Psoas muscle (tissue), 8 donors: ENCODE results near the gene DIAPH1. TPM values are rescaled to one million over a fixed set of nuclear protein-coding genes. Genes with fewer than 3 reads are reported as not detected.

Source experiments
- ATAC-seq, 4 donors: fragments of 200-7000 bp; cut with Tn5 transposase; one replicate each; pipeline ENCODE4 v1.9.1; 2020; ENCODE audit warnings: moderate library complexity in 3 of 4, mild to moderate bottlenecking in 2 of 4
- DNase-seq, 2 donors: peaks; one replicate each; pipeline ENCODE4 v3.0.0-alpha.2; 2020
- H3K27ac ChIP-seq: fragments of 200-600 bp; one replicate; pipeline ENCODE4 v1.8.0; 2022
- H3K27me3 ChIP-seq, 3 donors: fragments of 200-600 bp in 1 of 3; one replicate each; pipeline versions ENCODE4 v1.6.1 to v1.8.0; 2013 to 2022; ENCODE audit warnings: low read length in 2 of 3, mild to moderate bottlenecking in 2 of 3, moderate library complexity in 1 of 3; ENCODE audit not compliant: insufficient read depth in 3 of 3
- H3K36me3 ChIP-seq, 2 donors: fragments of 200-600 bp in 1 of 2; one replicate each; pipeline versions ENCODE4 v1.6.1 to v1.8.0; 2013 to 2022; ENCODE audit warnings: low read depth in 1 of 2, mild to moderate bottlenecking in 1 of 2, moderate library complexity in 1 of 2; ENCODE audit not compliant: insufficient read depth in 1 of 2
- H3K4me1 ChIP-seq: fragments of 200-600 bp; one replicate; pipeline ENCODE4 v1.8.0; 2022
- H3K4me3 ChIP-seq: fragments of 200-600 bp; one replicate; pipeline ENCODE4 v1.8.0; 2022; ENCODE audit warnings: mild to moderate bottlenecking
- H3K9me3 ChIP-seq: fragments of 200-600 bp; one replicate; pipeline ENCODE4 v1.8.0; 2022
- WGBS, 3 donors: extraction: QIAGEN DNeasy Blood & Tissue Kit; methylation state at CpG; one replicate each; pipeline versions ENCODE4 v1.1.6 to v1.1.7; 2013; 5-methylcytosine and 5-hydroxymethylcytosine counted together
- intact Hi-C, 2 donors: fragments of 100-400 bp; cut with DNase I; formaldehyde crosslinking; loops; one replicate each; pipeline versions ENCODE4 v1.11.0 to v1.14.2; 2022
- polyA plus RNA-seq, 3 donors: library from polyadenylated mRNA; stranded (reverse); fragments of 200-250 nt; gene quantifications; one replicate each; pipeline ENCODE4 v1.2.3, GENCODE V29; 2013
- total RNA-seq, 4 donors: library from RNA; stranded (reverse); fragmentation: NEBNext Ultra II Directional in 2 of 4; extraction: Animal tissue kit (Norgen Biotek cat#: 25700) in 2 of 4; gene quantifications; one replicate each; pipeline versions ENCODE4 v1.2.1 to v1.2.4, GENCODE V29; 2021 to 2023
- TF ChIP-seq, protein P1 (sequence below): fragments of 200-600 bp; IDR thresholded peaks from one replicate; pipeline ENCODE4 v1.8.0; 2022; ENCODE audit warnings: antibody characterized with exemption
- donor health status: healthy with polysubstance abuse.
- donor health status: DM: no; HTN: no; CAD: no; lungs with moderate emphysema.
- donor health status: Bipolar disorder and iron deficiency.
- donor health status: healthy.
- donor health status: DM: yes; HTN: yes; CAD: no.
- donor health status: DM: no; HTN: no; CAD: no.
- donor health status: DM: no; HTN: no; CAD: no.
- donor health status: DM: yes; HTN: yes; CAD: no.

Gene DIAPH1
- total and polyA plus RNA-seq, 7 donors, result 93.1 to 217 (median 137) TPM

DNA sequence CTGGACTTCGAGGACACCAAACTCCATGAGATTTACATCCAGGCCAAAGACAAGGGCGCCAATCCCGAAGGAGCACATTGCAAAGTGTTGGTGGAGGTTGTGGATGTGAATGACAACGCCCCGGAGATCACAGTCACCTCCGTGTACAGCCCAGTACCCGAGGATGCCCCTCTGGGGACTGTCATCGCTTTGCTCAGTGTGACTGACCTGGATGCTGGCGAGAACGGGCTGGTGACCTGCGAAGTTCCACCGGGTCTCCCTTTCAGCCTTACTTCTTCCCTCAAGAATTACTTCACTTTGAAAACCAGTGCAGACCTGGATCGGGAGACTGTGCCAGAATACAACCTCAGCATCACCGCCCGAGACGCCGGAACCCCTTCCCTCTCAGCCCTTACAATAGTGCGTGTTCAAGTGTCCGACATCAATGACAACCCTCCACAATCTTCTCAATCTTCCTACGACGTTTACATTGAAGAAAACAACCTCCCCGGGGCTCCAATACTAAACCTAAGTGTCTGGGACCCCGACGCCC, 141.7 kb downstream of the DIAPH1 start:
- Histone ChIP-seq H3K4me1 (peaks cover 38% of the 10 kb centered on the region), H3K27ac (no peak overlapping the region), H3K36me3 (no peaks in the 10 kb centered on the region), H3K4me3 (peak overlapping the region; percentile 77), H3K9me3 (no peaks in the 10 kb centered on the region), H3K27me3 (peaks cover 0 to 6% (median 0%) of the 10 kb centered on the region in 3 donors)
- no peak for DNase-seq
- intact Hi-C loops, result loop anchor here (5.0 kb wide), 2 partner anchors 35 to 45 kb away; partner anchors contain the start of gene PCDHGA12 (in 1 of the 2)
- 14 to 23% (median 17%) methylated on average over 24 of the region's 24 CpGs for WGBS, 3 donors
- TF ChIP-seq, protein P1, sequence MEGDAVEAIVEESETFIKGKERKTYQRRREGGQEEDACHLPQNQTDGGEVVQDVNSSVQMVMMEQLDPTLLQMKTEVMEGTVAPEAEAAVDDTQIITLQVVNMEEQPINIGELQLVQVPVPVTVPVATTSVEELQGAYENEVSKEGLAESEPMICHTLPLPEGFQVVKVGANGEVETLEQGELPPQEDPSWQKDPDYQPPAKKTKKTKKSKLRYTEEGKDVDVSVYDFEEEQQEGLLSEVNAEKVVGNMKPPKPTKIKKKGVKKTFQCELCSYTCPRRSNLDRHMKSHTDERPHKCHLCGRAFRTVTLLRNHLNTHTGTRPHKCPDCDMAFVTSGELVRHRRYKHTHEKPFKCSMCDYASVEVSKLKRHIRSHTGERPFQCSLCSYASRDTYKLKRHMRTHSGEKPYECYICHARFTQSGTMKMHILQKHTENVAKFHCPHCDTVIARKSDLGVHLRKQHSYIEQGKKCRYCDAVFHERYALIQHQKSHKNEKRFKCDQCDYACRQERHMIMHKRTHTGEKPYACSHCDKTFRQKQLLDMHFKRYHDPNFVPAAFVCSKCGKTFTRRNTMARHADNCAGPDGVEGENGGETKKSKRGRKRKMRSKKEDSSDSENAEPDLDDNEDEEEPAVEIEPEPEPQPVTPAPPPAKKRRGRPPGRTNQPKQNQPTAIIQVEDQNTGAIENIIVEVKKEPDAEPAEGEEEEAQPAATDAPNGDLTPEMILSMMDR, result no peak
- ATAC-seq, result no peak

DNA sequence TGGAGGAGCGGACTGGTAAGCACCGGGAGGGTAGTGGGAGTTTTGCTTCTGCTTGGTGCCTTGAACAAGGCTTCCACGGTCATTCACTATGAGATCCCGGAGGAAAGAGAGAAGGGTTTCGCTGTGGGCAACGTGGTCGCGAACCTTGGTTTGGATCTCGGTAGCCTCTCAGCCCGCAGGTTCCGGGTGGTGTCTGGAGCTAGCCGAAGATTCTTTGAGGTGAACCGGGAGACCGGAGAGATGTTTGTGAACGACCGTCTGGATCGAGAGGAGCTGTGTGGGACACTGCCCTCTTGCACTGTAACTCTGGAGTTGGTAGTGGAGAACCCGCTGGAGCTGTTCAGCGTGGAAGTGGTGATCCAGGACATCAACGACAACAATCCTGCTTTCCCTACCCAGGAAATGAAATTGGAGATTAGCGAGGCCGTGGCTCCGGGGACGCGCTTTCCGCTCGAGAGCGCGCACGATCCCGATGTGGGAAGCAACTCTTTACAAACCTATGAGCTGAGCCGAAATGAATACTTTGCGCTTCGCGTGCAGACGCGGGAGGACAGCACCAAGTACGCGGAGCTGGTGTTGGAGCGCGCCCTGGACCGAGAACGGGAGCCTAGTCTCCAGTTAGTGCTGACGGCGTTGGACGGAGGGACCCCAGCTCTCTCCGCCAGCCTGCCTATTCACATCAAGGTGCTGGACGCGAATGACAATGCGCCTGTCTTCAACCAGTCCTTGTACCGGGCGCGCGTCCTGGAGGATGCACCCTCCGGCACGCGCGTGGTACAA, 142.5 kb downstream of the DIAPH1 start:
- Histone ChIP-seq H3K36me3 (no peaks in the 10 kb centered on the region), H3K9me3 (no peaks in the 10 kb centered on the region), H3K27ac (peak overlapping the region; percentile 81), H3K4me1 (peaks cover 38% of the 10 kb centered on the region), H3K4me3 (peak overlapping the region; percentile 77), H3K27me3 (peaks cover 0 to 6% (median 0%) of the 10 kb centered on the region in 3 donors)
- intact Hi-C loops, result loop anchor here (5.0 kb wide), 2 partner anchors 36 to 44 kb away; partner anchors contain the start of gene PCDHGA12 (in 1 of the 2)
- WGBS, 3 donors, result 0 to 1% (median 1%) methylated on average over 58 of the region's 58 CpGs
- TF ChIP-seq, protein P1, result no peak
- peak; percentile 52 to 73 (median 58) for ATAC-seq
- peak; percentile 73 to 84 for DNase-seq

DNA sequence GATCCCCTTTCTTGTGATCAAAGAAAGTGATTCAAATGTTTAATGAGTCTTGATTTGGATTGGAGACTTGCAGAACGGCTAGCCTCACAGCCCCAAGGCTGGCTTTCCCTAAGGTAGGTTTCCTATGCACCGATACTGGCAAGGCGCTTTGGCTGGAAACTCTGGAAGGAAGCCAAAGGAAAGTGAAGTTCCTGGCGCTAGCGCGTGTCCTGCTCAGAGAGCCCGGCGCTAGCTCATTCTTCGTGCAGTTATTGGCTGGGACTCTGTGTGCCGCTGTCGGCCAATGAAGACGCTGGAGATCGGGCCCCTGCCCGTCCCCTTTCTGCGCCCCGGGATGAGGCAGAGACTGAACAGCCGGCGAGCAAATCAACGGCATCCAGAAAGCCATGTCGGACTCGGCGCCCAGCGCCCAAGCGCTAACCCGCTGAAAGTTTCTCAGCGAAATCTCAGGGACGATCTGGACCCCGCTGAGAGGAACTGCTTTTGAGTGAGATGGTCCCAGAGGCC, 143.1 kb downstream of the DIAPH1 start, which contains the start of gene PCDHGC3:
Gene PCDHGC3 (plus strand): TSS at position 342 of the 507 bp plus-strand sequence. CDS start 151 bp downstream, at position 493.
- Histone ChIP-seq H3K27ac (peak within 1 kb of the TSS; percentile 81), H3K36me3 (no peaks in the 10 kb centered on the region), H3K4me1 (peaks cover 38% of the 10 kb centered on the region), H3K4me3 (peak within 1 kb of the TSS; percentile 77), H3K27me3 (peaks cover 0 to 6% (median 0%) of the 10 kb centered on the region in 3 donors), H3K9me3 (no peaks in the 10 kb centered on the region)
- 1% methylated on average over 27 to 28 of the region's 28 CpGs for WGBS, 3 donors
- intact Hi-C loops, result loop anchor here (2.0 to 5.0 kb wide), 3 partner anchors 37 to 49 kb away; partner anchors contain the start of gene PCDHGA12 (in 1 of the 2)
- ATAC-seq (peak; percentile 98), DNase-seq (peak; percentile 92 to 96)
- TF ChIP-seq, protein P1, result peak; percentile 29

DNA sequence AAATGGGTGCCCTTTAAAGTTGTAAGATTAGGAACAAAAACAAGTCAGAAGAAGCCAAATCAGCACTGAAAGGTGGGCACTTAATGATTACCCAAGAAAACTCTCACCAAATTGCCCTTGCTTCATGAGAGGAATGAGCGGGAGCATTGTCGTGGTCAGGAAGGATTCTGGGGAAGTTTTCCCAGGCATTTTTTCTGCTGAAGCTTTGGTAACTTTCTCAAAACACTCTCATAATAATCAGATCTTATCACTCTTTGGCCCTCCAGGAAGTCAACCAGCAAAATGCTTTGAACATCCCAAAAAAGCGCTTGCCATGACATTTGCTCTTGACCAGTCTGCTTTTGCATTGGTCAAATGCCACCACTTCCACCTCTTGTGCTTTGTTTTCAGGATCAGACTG, 153.4 kb downstream of the DIAPH1 start:
- ATAC-seq (no peak), DNase-seq (no peak)
- intact Hi-C loops, result no loop called here
- Histone ChIP-seq H3K27ac (no peak overlapping the region), H3K4me1 (no peaks in the 10 kb centered on the region), H3K9me3 (no peaks in the 10 kb centered on the region), H3K4me3 (no peak overlapping the region), H3K27me3 (no peaks in the 10 kb centered on the region), H3K36me3 (no peaks in the 10 kb centered on the region)
- WGBS, 3 donors, result 98 to 99% (median 98%) methylated on average over 3 of the region's 3 CpGs
- TF ChIP-seq, protein P1, result no peak

Other genes starting within 250 kb of the DIAPH1 start
- gene PCDHGB3, start 248.8 kb downstream of the DIAPH1 start, total RNA-seq, result 1 to 10 TPM in 3 of 4 donors, under 1 TPM in 1; 0.92 to 2.0 (median 1.2) TPM
- under 1 TPM; 0.17 to 0.44 (median 0.35) TPM for gene PCDHGB3, start 248.8 kb downstream of the DIAPH1 start, polyA plus RNA-seq
- 1 to 10 TPM; 1.3 to 2.5 (median 1.8) TPM for gene PCDHGA6, start 245.1 kb downstream of the DIAPH1 start, total RNA-seq
- under 1 TPM; 0.03 to 0.72 (median 0.57) TPM for gene PCDHGA6, start 245.1 kb downstream of the DIAPH1 start, polyA plus RNA-seq
- gene PCDHGA7, start 236.3 kb downstream of the DIAPH1 start, total RNA-seq, result 1 to 10 TPM in 2 of 4 donors, under 1 TPM in 2; 0.97 to 2.2 (median 1.1) TPM
- under 1 TPM; 0.07 to 0.35 (median 0.35) TPM for gene PCDHGA7, start 236.3 kb downstream of the DIAPH1 start, polyA plus RNA-seq
- 1 to 10 TPM in 3 of 4 donors, under 1 TPM in 1; 0.99 to 3.0 (median 2.0) TPM for gene PCDHGB4, start 231.3 kb downstream of the DIAPH1 start, total RNA-seq
- gene PCDHGB4, start 231.3 kb downstream of the DIAPH1 start, polyA plus RNA-seq, result under 1 TPM; 0.24 to 0.52 (median 0.49) TPM
- 1 to 10 TPM in 3 of 4 donors, under 1 TPM in 1; 0.82 to 1.6 (median 1.3) TPM for gene PCDHGA8, start 226.4 kb downstream of the DIAPH1 start, total RNA-seq
- under 1 TPM; 0.04 to 0.30 (median 0.26) TPM for gene PCDHGA8, start 226.4 kb downstream of the DIAPH1 start, polyA plus RNA-seq
- gene PCDHGB5, start 221.1 kb downstream of the DIAPH1 start, total RNA-seq, result 1 to 10 TPM; 2.7 to 5.1 (median 4.0) TPM
- gene PCDHGB5, start 221.1 kb downstream of the DIAPH1 start, polyA plus RNA-seq, result 1 to 10 TPM in 1 of 3 donors, under 1 TPM in 2; 0.61 to 1.4 (median 0.95) TPM
- 1 to 10 TPM; 1.5 to 3.5 (median 1.9) TPM for gene PCDHGA9, start 216.2 kb downstream of the DIAPH1 start, total RNA-seq
- gene PCDHGA9, start 216.2 kb downstream of the DIAPH1 start, polyA plus RNA-seq, result under 1 TPM; 0.11 to 0.42 (median 0.36) TPM
- 1 to 10 TPM; 2.0 to 4.1 (median 2.9) TPM for gene PCDHGB6, start 211.0 kb downstream of the DIAPH1 start, total RNA-seq
- gene PCDHGB6, start 211.0 kb downstream of the DIAPH1 start, polyA plus RNA-seq, result under 1 TPM; 0.46 to 0.83 (median 0.82) TPM
- gene PCDHGA10, start 206.0 kb downstream of the DIAPH1 start, total RNA-seq, result 1 to 10 TPM in 3 of 4 donors, under 1 TPM in 1; 0.86 to 3.9 (median 2.8) TPM
- under 1 TPM; 0.27 to 0.56 (median 0.39) TPM for gene PCDHGA10, start 206.0 kb downstream of the DIAPH1 start, polyA plus RNA-seq
- gene PCDHGB7, start 201.3 kb downstream of the DIAPH1 start, total RNA-seq, result 1 to 10 TPM; 3.8 to 7.2 (median 5.7) TPM
- gene PCDHGB7, start 201.3 kb downstream of the DIAPH1 start, polyA plus RNA-seq, result 1 to 10 TPM in 1 of 3 donors, under 1 TPM in 2; 0.70 to 1.1 (median 0.90) TPM
- 1 to 10 TPM in 3 of 4 donors, under 1 TPM in 1; 0.94 to 4.4 (median 2.9) TPM for gene PCDHGA11, start 197.9 kb downstream of the DIAPH1 start, total RNA-seq
- under 1 TPM; 0.21 to 0.72 (median 0.45) TPM for gene PCDHGA11, start 197.9 kb downstream of the DIAPH1 start, polyA plus RNA-seq
- 1 to 10 TPM; 2.6 to 6.9 (median 3.6) TPM for gene PCDHGA12, start 188.5 kb downstream of the DIAPH1 start, total RNA-seq
- under 1 TPM; 0.38 to 0.56 (median 0.39) TPM for gene PCDHGA12, start 188.5 kb downstream of the DIAPH1 start, polyA plus RNA-seq
- gene PCDHGC3, start 143.0 kb downstream of the DIAPH1 start, total RNA-seq, result 10 to 100 TPM in 3 of 4 donors, 1 to 10 TPM in 1; 7.3 to 25.2 (median 14.2) TPM
- 10 to 100 TPM in 1 of 3 donors, 1 to 10 TPM in 2; 8.6 to 22.3 (median 9.0) TPM for gene PCDHGC3, start 143.0 kb downstream of the DIAPH1 start, polyA plus RNA-seq
- gene PCDHGC4, start 134.0 kb downstream of the DIAPH1 start, total RNA-seq, result 1 to 10 TPM in 1 of 4 donors, under 1 TPM in 3; 0.36 to 1.2 (median 0.65) TPM
- under 1 TPM in 2 of 3 donors, not detected in 1; 0.06 to 0.18 TPM for gene PCDHGC4, start 134.0 kb downstream of the DIAPH1 start, polyA plus RNA-seq
- gene PCDHGC5, start 129.9 kb downstream of the DIAPH1 start, total RNA-seq, result 1 to 10 TPM in 1 of 4 donors, under 1 TPM in 3; 0.49 to 1.2 (median 0.65) TPM
- under 1 TPM in 2 of 3 donors, not detected in 1; 0.08 to 0.95 TPM for gene PCDHGC5, start 129.9 kb downstream of the DIAPH1 start, polyA plus RNA-seq
- 10 to 100 TPM; 16.9 to 34.1 (median 27.1) TPM for gene HDAC3, start 17.8 kb upstream of the DIAPH1 start, total RNA-seq
- 10 to 100 TPM; 30.1 to 41.3 (median 34.7) TPM for gene HDAC3, start 17.8 kb upstream of the DIAPH1 start, polyA plus RNA-seq
- gene RELL2, start 18.0 kb upstream of the DIAPH1 start, total RNA-seq, result under 1 TPM in 3 of 4 donors, not detected in 1; 0.11 to 0.66 (median 0.61) TPM
- gene RELL2, start 18.0 kb upstream of the DIAPH1 start, polyA plus RNA-seq, result 1 to 10 TPM in 1 of 3 donors, under 1 TPM in 2; 0.31 to 1.5 (median 0.63) TPM
- gene FCHSD1, start 32.4 kb upstream of the DIAPH1 start, total RNA-seq, result 1 to 10 TPM; 1.3 to 2.4 (median 2.1) TPM
- 1 to 10 TPM; 1.3 to 1.4 (median 1.4) TPM for gene FCHSD1, start 32.4 kb upstream of the DIAPH1 start, polyA plus RNA-seq
- gene ARAP3, start 63.2 kb upstream of the DIAPH1 start, total RNA-seq, result 1 to 10 TPM; 5.2 to 10.0 (median 5.4) TPM
- gene ARAP3, start 63.2 kb upstream of the DIAPH1 start, polyA plus RNA-seq, result 1 to 10 TPM; 2.4 to 4.5 (median 2.5) TPM